ENCODE results near the gene NLRC3. TPM values are rescaled to one million over a fixed set of nuclear protein-coding genes. Genes with fewer than 3 reads are reported as not detected.

Gene NLRC3
- total RNA-seq, 1 donor from 2014 or later: not detected

DNA sequence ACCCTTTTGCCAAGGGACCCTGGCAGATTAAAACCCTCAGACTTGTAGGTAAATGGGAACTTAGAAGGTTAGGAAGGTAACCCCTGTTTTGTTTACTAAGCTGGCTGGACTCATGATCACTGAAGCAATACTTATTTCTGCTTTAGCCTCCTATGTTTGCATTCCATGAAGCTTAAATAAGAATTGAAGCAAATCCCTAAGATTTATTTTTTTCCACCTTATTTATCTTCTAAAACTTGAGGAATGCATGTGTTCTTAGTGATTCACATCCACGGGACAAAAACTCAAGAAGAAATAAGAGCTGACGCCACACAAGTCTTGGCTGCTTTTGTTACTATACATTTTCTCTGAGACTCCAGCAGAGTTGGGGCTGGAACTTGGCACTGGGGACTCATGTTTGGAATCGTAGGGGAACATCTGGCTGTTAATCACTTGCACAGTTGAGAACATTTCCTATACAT lies 40.9 kb downstream of the NLRC3 start:
- Mint-ChIP-seq H3K27ac (ENCODE audit: unreplicated experiment) (peak overlapping the region; percentile 62), H3K4me3 (ENCODE audit: unreplicated experiment) (no peak overlapping the region), H3K27me3 (ENCODE audit: unreplicated experiment) (no peaks in the 10 kb centered on the region), H3K9me3 (ENCODE audit: unreplicated experiment) (no peaks in the 10 kb centered on the region), H3K36me3 (ENCODE audit: unreplicated experiment) (peaks cover 32% of the 10 kb centered on the region), H3K4me1 (ENCODE audit: unreplicated experiment) (peaks cover 5% of the 10 kb centered on the region)
- TF ChIP-seq CTCF (IDR thresholded peaks at IDR 0.05): no peak
- no peak for DNase-seq (ENCODE audit: extremely low spot score, unreplicated experiment)

GRCh38 chr16:3534126-3534525 lies 43.1 kb downstream of the NLRC3 start:
- Mint-ChIP-seq H3K27ac (ENCODE audit: unreplicated experiment) (no peak overlapping the region), H3K36me3 (ENCODE audit: unreplicated experiment) (peaks cover 32% of the 10 kb centered on the region), H3K27me3 (ENCODE audit: unreplicated experiment) (no peaks in the 10 kb centered on the region), H3K9me3 (ENCODE audit: unreplicated experiment) (no peaks in the 10 kb centered on the region), H3K4me3 (ENCODE audit: unreplicated experiment) (no peak overlapping the region), H3K4me1 (ENCODE audit: unreplicated experiment) (peaks cover 5% of the 10 kb centered on the region)
- DNase-seq (ENCODE audit: extremely low spot score, unreplicated experiment): no peak
- TF ChIP-seq CTCF (IDR thresholded peaks at IDR 0.05): no peak

GRCh38 chr16:3532741-3533140 lies 44.5 kb downstream of the NLRC3 start:
- no peak overlapping the region for H3K4me3 Mint-ChIP-seq (ENCODE audit: unreplicated experiment)
- no peaks in the 10 kb centered on the region for H3K27me3 Mint-ChIP-seq (ENCODE audit: unreplicated experiment)
- TF ChIP-seq CTCF (IDR thresholded peaks at IDR 0.05): no peak
- peaks cover 5% of the 10 kb centered on the region for H3K4me1 Mint-ChIP-seq (ENCODE audit: unreplicated experiment)
- no peak overlapping the region for H3K27ac Mint-ChIP-seq (ENCODE audit: unreplicated experiment)
- H3K36me3 Mint-ChIP-seq (ENCODE audit: unreplicated experiment): peaks cover 43% of the 10 kb centered on the region
- no peak for DNase-seq (ENCODE audit: extremely low spot score, unreplicated experiment)
- no peaks in the 10 kb centered on the region for H3K9me3 Mint-ChIP-seq (ENCODE audit: unreplicated experiment)

- no peak overlapping the region for H3K4me3 Mint-ChIP-seq (ENCODE audit: unreplicated experiment)
- no peak for DNase-seq (ENCODE audit: extremely low spot score, unreplicated experiment)
- no peaks in the 10 kb centered on the region for H3K9me3 Mint-ChIP-seq (ENCODE audit: unreplicated experiment)
- no peaks in the 10 kb centered on the region for H3K27me3 Mint-ChIP-seq (ENCODE audit: unreplicated experiment)
- no peak for TF ChIP-seq CTCF (IDR thresholded peaks at IDR 0.05)
- H3K27ac Mint-ChIP-seq (ENCODE audit: unreplicated experiment): no peak overlapping the region
- no peaks in the 10 kb centered on the region for H3K4me1 Mint-ChIP-seq (ENCODE audit: unreplicated experiment)
- H3K36me3 Mint-ChIP-seq (ENCODE audit: unreplicated experiment): peaks cover 38% of the 10 kb centered on the region
Observed at GRCh38 chr16:3530371-3530914, 46.8 kb downstream of the NLRC3 start.

- Mint-ChIP-seq H3K9me3 (ENCODE audit: unreplicated experiment) (no peaks in the 10 kb centered on the region), H3K36me3 (ENCODE audit: unreplicated experiment) (peaks cover 40% of the 10 kb centered on the region), H3K4me1 (ENCODE audit: unreplicated experiment) (no peaks in the 10 kb centered on the region), H3K4me3 (ENCODE audit: unreplicated experiment) (no peak overlapping the region), H3K27ac (ENCODE audit: unreplicated experiment) (no peak overlapping the region), H3K27me3 (ENCODE audit: unreplicated experiment) (no peaks in the 10 kb centered on the region)
- TF ChIP-seq CTCF (IDR thresholded peaks at IDR 0.05): no peak
- no peak for DNase-seq (ENCODE audit: extremely low spot score, unreplicated experiment)
Observed at GRCh38 chr16:3529175-3529574, 48.0 kb downstream of the NLRC3 start.
